Measurements from ENCODE around the gene ATP6V1D.
"Not testable (repeated sequence)": the region's sequence is repeated elsewhere in the genome, so short reads cannot be mapped to it uniquely, and the experiment has no call there.

ATP6V1D gene

DNA sequence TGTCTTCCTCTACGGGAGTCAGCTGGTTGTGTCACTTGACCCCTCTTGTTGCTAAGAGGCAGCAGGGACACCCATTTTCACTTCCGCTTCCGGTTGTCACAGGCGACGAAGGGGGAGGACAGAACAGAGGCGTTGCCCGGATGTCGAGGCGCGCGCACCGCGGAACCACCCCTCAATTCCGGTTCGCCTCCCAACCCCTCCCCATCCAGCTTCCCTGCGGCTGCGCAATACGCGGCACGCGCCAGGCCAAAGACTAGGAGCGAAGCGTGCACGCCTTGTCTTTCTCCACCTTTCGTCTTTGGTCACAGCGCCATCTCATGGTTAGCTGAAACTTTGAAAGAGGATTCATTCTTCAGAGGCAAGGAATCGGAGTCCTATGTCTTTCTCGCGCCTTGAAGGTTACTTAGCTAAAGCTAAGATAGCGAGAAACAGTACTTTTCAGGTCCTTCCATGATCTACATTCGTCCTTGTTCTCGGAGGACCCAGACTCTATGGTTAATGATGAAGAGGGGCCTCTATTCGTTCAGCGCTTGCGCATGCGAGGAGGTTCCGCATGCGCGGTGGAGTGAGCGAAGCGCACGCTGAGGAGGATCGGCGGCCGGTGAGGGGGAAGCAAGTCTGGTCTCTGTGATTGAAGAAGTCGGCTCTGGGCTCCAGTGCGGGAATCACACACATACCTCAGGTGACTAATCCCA lies at the start of gene ATP6V1D, which contains the start of gene EIF2S1:
Gene ATP6V1D (minus strand): TSS at position 30 of the 695 bp plus-strand sequence. CDS start 106 bp downstream, outside the sequence.
Gene EIF2S1 (plus strand): TSS at position 554 of the 695 bp plus-strand sequence. CDS start 4,440 bp downstream, outside the sequence.
- peaks cover 62% of the 10 kb centered on the region for H3K4me1 Mint-ChIP-seq (ENCODE audit: low read depth)
- no peaks in the 10 kb centered on the region for H3K9me3 Mint-ChIP-seq
- H3K27ac Mint-ChIP-seq: peak within 1 kb of the TSS; percentile 95
- H3K36me3 Mint-ChIP-seq (ENCODE audit: low read depth): peaks cover 44% of the 10 kb centered on the region
- H3K4me3 Mint-ChIP-seq: peak within 1 kb of the TSS; percentile 96
- no peaks in the 10 kb centered on the region for H3K27me3 Mint-ChIP-seq

DNA sequence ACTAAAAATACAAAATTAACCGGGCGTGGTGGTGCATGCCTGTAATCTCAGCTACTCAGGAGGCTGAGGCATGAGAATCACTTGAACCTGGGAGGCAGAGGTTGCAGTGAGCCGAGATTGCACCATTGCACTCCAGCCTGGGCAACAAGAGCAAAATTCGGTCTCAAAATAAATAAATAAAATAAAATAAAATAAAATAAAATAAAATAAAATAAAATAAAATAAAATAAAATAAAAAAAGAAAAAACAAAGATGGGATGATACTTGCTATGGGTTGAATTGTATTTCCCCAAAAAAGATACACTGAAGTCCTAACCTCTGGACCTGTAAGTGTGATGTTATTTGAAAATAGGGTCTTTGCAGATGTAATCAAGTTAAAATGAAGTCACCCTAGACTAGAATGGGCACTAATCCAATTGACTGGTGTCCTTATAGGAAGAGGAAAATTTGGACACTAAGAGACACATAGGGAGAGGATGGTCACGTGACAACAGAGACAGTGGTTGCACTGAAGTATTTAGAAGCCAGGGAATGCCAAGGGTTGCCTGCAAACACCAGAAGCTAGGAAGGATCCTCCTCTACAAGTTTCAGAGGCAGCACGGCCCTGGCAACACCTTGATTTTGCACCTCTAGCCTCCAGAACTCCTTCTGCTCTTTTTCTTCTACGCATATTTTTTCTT lies 48.7 kb upstream of the ATP6V1D start:
- peaks cover 16% of the 10 kb centered on the region for H3K27me3 Mint-ChIP-seq
- not testable (repeated sequence) for H3K4me1 Mint-ChIP-seq (ENCODE audit: low read depth); H3K4me3 Mint-ChIP-seq; H3K36me3 Mint-ChIP-seq (ENCODE audit: low read depth); H3K27ac Mint-ChIP-seq; H3K9me3 Mint-ChIP-seq

DNA sequence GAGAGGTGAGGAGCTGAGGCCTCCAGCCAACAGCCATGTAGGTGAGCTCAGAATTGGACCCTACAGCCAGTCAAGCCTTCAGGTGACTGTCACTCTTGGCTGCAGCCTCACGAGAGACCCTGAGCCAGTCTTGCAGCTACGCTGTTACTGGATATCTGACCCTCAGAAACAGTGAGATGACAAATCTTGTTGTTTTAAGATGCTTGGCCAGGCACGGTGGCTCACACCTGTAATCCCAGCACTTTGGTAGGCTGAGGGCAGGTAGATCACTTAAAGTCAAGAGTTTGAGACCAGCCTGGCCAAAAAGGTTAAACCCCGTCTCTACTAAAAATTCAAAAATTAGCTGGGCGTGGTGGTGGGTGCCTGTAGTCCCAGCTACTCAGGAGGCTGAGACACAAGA lies 46.2 kb upstream of the ATP6V1D start:
- H3K27ac Mint-ChIP-seq: no peak overlapping the region
- H3K27me3 Mint-ChIP-seq: peaks cover 4% of the 10 kb centered on the region
- no peaks in the 10 kb centered on the region for H3K9me3 Mint-ChIP-seq
- no peaks in the 10 kb centered on the region for H3K36me3 Mint-ChIP-seq (ENCODE audit: low read depth)
- H3K4me3 Mint-ChIP-seq: no peak overlapping the region
- H3K4me1 Mint-ChIP-seq (ENCODE audit: low read depth): no peaks in the 10 kb centered on the region

DNA sequence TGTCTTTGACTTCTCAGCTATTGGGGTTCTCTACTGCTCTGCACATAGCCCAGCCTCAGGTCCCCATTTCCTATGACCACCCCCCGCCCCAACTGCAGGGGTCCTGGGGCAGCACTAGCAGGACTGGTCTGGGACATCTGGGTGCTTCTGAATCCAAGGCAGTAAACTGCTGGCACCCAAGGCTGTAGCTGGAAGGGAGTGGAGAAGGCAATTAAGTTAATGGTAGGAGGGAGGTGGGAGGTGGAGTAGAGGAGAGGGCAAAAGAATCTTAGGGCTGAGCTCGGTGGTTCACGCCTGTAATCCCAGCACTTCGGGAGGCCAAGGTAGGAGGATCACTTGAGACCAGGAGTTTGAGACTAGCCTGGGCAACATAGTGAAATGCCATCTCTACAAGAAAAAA lies 40.8 kb upstream of the ATP6V1D start:
- H3K9me3 Mint-ChIP-seq: no peaks in the 10 kb centered on the region

DNA sequence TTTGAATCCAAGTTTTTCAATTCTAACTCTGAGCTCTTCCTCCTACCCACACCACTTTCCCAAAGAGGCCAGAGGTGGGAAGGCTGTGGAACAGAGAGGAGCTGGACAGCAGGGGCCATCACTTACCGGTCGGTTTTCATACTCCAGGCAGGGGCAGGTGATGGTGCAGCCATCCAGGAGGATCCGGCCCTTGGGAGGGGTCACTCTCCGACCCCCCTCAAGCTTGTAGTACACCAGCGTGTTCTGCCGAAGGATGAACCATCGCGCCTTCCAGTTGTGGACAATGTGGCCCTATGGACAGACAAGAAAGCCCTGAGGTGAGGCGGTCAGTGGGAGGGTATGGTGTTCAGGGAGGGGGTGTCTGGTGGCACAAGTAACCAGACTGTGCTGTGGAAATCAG lies 37.9 kb upstream of the ATP6V1D start:
- Mint-ChIP-seq H3K27me3 (no peaks in the 10 kb centered on the region), H3K4me1 (ENCODE audit: low read depth) (no peaks in the 10 kb centered on the region), H3K27ac (no peak overlapping the region), H3K4me3 (no peak overlapping the region), H3K36me3 (ENCODE audit: low read depth) (no peaks in the 10 kb centered on the region), H3K9me3 (no peaks in the 10 kb centered on the region)

More for the DNA sequence above, 40.8 kb upstream of the ATP6V1D start:
- H3K4me3 Mint-ChIP-seq: no peak overlapping the region
- no peaks in the 10 kb centered on the region for H3K4me1 Mint-ChIP-seq (ENCODE audit: low read depth)
- H3K36me3 Mint-ChIP-seq (ENCODE audit: low read depth): no peaks in the 10 kb centered on the region
- no peaks in the 10 kb centered on the region for H3K27me3 Mint-ChIP-seq
- no peak overlapping the region for H3K27ac Mint-ChIP-seq

DNA sequence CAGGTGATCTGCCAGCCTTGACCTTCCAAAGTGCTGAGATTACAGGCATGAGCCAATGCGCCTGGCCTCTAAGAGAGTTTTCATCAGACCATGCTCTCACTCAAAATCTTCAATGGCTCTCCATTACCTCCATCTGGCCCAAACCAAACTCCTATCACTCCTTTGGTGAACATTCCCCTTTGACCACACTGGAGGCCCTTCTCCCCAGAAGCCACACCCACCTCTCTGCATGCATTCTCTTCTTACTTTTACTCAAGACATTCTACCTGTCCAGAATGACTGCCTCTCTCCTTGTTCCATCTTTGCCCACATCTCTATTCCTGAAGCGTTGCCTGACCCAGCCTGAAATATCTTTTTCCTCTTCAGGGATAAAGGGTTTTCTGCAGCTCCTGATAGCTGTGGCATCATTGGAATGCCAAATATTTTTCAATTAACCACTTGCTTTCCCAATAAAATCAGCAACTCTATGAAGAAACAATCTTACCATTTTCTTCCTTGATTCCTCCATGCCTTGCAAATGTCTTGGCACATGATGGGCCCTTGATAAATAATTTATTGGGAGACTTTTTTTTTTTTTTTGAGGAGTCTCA lies 36.9 kb upstream of the ATP6V1D start:
- Mint-ChIP-seq H3K4me1 (ENCODE audit: low read depth) (no peaks in the 10 kb centered on the region), H3K27me3 (no peaks in the 10 kb centered on the region), H3K4me3 (no peak overlapping the region), H3K27ac (no peak overlapping the region), H3K9me3 (no peaks in the 10 kb centered on the region), H3K36me3 (ENCODE audit: low read depth) (no peaks in the 10 kb centered on the region)

DNA sequence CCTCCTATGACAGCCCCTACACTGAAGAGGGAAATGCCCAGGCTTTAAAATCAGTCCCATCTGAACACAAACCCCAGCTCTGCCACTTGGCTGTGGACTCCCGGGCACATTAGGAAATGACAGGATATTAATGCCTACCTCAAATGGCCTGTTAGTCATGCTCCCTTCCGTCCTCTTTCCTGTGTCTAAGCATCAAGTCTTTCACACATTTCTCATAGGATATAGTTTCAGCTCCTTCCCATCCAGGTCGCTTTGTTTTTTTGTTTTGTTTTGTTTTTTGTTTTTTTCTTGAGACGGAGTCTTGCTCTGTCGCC lies 36.2 kb upstream of the ATP6V1D start:
- Mint-ChIP-seq H3K4me3 (no peak overlapping the region), H3K9me3 (no peaks in the 10 kb centered on the region), H3K27ac (no peak overlapping the region), H3K4me1 (ENCODE audit: low read depth) (no peaks in the 10 kb centered on the region), H3K27me3 (no peaks in the 10 kb centered on the region), H3K36me3 (ENCODE audit: low read depth) (no peaks in the 10 kb centered on the region)

DNA sequence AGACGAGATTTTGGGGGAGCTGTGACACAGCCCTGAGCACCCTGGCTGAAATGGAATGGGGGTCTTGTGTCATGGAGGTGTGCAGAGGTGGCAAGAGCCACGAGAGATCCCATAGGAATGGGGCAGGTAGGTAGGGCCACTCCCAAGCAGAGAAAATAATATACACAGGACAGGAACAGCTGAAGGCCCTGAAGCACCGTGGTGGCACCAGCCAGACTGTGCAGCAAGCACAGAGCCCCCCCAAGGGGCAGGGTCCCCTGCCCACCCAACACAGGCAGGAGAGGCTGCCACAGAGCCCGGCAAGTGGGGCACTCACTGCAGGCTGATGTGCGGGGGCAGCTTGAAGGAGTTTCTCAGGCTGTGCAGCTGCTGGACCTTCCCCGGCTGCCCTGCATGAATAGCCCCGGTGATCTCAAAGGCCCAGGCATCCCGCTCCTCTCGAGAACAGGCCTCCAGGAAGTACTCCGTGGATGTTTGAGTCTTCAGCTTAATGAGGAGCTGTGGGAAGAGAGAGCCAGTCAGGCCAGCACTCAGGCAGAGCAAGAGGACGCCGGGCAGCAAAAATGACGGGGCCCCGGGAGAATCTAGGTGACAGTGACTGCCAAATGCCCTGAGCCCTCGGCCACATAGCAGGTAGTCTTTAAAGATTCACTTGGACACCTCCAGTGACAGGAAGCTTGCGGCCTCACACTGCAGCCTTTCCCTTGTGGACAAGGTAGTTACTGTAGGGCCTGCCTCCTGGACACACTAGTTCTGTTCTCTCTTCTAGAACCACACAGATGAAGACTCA lies 35.7 kb upstream of the ATP6V1D start:
- Mint-ChIP-seq H3K27me3 (no peaks in the 10 kb centered on the region), H3K27ac (no peak overlapping the region), H3K4me1 (ENCODE audit: low read depth) (no peaks in the 10 kb centered on the region), H3K36me3 (ENCODE audit: low read depth) (no peaks in the 10 kb centered on the region), H3K9me3 (no peaks in the 10 kb centered on the region), H3K4me3 (no peak overlapping the region)

DNA sequence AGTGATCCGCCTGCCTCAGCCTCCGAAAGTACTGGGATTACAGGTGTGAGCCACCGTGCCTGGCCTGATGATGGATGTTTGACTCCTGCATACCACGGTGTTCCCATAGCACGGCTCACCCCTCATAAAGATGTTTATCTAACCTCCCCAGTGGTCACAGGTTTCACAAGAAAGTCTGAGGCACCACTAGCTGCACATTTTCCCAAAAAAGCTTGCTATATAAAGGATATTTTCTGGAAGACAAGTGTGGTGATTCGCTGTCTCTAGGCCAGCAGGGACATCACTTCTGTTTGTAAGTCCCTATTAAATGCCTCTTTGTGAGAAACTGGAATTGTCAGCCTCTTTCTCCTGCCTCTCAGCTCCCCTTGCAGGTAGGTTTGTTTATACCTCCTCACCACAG lies 34.1 kb upstream of the ATP6V1D start:
- Mint-ChIP-seq H3K9me3 (no peaks in the 10 kb centered on the region), H3K4me3 (no peak overlapping the region), H3K27ac (no peak overlapping the region), H3K36me3 (ENCODE audit: low read depth) (no peaks in the 10 kb centered on the region), H3K27me3 (no peaks in the 10 kb centered on the region), H3K4me1 (ENCODE audit: low read depth) (no peaks in the 10 kb centered on the region)

DNA sequence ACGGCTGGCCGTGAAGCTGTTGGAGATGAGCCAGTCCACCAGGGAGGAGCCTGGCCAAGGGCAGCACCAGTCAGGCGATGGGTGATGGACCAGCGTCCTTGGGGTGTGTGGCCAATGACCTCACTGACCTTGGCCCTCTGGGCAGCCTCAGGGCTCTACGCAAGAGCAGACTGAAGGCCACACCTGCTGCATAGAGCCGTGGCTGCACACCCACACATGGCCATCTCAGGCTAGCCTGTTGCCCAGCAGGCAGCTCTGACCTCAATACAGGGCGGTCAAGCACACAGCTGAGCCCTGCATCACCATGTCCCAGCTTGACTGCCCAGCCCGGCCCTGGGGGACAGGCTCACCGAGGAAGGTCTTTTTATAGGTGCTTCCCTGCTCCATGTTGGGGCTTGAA lies 33.2 kb upstream of the ATP6V1D start:
- Mint-ChIP-seq H3K27ac (no peak overlapping the region), H3K4me3 (no peak overlapping the region), H3K27me3 (no peaks in the 10 kb centered on the region), H3K36me3 (ENCODE audit: low read depth) (no peaks in the 10 kb centered on the region), H3K9me3 (no peaks in the 10 kb centered on the region), H3K4me1 (ENCODE audit: low read depth) (no peaks in the 10 kb centered on the region)

DNA sequence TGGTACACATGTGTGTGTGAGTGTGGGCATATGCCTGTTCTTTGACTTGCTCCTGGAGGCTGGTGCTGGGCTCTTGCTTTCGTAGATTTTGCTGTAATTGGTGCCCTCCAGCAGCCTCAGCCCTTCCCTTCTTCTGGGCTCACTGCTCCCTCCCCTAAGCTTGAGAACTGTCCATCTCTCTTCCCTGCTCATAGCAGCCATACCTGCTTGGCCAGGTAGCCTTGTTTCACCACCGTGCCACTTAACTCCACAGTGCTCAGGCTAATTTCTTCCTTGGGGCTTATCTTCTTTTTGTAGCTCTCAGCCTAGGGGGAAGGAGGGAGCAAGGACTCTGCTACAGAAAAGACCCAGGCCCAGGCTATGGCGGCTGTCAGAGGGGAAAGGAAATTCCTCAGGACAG lies 32.5 kb upstream of the ATP6V1D start:
- no peaks in the 10 kb centered on the region for H3K9me3 Mint-ChIP-seq
- H3K4me1 Mint-ChIP-seq (ENCODE audit: low read depth): no peaks in the 10 kb centered on the region
- no peaks in the 10 kb centered on the region for H3K27me3 Mint-ChIP-seq
- no peak overlapping the region for H3K4me3 Mint-ChIP-seq
- H3K36me3 Mint-ChIP-seq (ENCODE audit: low read depth): peaks cover 6% of the 10 kb centered on the region
- no peak overlapping the region for H3K27ac Mint-ChIP-seq

DNA sequence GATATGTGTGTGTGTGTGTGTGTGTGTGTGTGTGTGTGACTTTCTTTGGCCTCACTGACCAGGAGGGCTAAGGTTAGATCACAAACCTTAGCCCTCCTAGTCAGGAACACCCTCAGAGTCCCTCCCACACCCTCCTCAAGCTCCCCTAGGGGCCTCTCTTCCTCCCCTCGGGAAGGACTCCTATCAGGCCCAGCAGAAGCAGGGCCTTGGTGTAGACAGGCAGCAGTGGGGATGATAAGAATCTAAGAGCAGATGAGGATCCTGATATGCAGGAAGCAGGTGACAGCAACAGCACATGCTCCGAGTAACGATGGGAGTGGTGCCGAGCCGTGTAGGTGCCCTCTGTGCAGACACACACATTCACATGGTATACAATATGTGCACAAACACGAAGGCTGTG lies 31.7 kb upstream of the ATP6V1D start:
- H3K4me3 Mint-ChIP-seq: no peak overlapping the region
- no peaks in the 10 kb centered on the region for H3K9me3 Mint-ChIP-seq
- peaks cover 15% of the 10 kb centered on the region for H3K36me3 Mint-ChIP-seq (ENCODE audit: low read depth)
- no peak overlapping the region for H3K27ac Mint-ChIP-seq
- no peaks in the 10 kb centered on the region for H3K27me3 Mint-ChIP-seq
- H3K4me1 Mint-ChIP-seq (ENCODE audit: low read depth): no peaks in the 10 kb centered on the region

DNA sequence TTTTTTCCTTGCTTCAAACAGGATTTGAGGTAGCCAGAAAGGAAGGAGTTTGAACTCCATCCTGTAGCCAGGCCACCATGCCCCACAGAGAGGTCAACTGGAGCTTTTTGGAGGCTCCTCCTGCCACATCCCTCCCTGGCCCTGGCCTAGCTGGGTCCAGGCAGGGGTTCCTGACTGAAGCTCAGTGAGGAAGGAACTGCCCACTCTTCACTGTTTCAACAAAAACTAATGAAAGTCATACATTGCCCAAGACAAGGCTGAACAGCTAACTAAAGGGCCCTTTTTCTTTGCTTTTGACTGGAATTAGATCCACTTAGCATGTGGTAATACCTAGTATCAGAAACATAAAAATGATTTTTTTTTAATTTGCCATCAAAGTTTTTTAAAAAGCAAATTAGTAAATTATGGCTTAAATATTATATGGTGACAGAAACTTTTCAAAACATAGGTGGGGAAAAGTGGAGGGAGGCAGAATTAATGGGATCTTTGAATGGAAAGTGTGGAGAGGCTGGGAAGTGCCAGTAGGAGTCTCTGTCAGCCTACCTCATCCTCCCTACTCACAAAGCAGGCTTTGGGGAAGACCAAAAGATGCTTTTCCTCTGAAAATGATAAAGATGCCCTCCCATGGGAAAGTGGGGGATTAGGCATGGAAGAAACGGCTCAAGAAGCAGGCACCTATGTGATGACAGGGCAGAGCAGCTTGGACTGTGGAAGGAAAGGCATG lies 30.4 kb upstream of the ATP6V1D start:
- peaks cover 28% of the 10 kb centered on the region for H3K36me3 Mint-ChIP-seq (ENCODE audit: low read depth)
- H3K27me3 Mint-ChIP-seq: no peaks in the 10 kb centered on the region
- H3K4me1 Mint-ChIP-seq (ENCODE audit: low read depth): no peaks in the 10 kb centered on the region
- H3K9me3 Mint-ChIP-seq: no peaks in the 10 kb centered on the region
- no peak overlapping the region for H3K27ac Mint-ChIP-seq
- no peak overlapping the region for H3K4me3 Mint-ChIP-seq

DNA sequence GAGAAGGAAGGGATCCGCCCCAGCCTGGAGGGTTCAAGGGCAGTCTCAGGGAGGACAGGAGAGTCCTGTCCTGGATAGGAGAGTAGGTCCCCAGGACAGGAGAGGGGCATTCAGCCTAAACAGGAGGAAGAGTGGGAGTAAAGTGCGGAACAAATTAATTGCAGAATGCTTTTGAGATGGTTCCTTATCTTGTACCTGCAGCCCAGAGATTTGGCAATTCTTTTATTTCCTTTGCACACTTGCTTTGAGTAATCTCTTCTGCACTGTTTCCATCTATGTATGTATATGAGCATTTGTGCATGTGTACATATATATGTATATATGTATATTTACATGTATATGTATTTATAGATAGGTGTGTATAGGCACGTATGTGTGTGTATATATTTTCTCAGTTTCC lies 29.7 kb upstream of the ATP6V1D start:
- H3K27ac Mint-ChIP-seq: no peak overlapping the region
- no peak overlapping the region for H3K4me3 Mint-ChIP-seq
- no peaks in the 10 kb centered on the region for H3K9me3 Mint-ChIP-seq
- peaks cover 34% of the 10 kb centered on the region for H3K36me3 Mint-ChIP-seq (ENCODE audit: low read depth)
- no peaks in the 10 kb centered on the region for H3K27me3 Mint-ChIP-seq
- no peaks in the 10 kb centered on the region for H3K4me1 Mint-ChIP-seq (ENCODE audit: low read depth)
